ENCODE results near the gene TMEM62. TPM values are rescaled to one million over a fixed set of nuclear protein-coding genes. Genes with fewer than 3 reads are reported as not detected.

Gene TMEM62
- total RNA-seq, 1 experiment from 2014 or later = 7.2 TPM

DNA sequence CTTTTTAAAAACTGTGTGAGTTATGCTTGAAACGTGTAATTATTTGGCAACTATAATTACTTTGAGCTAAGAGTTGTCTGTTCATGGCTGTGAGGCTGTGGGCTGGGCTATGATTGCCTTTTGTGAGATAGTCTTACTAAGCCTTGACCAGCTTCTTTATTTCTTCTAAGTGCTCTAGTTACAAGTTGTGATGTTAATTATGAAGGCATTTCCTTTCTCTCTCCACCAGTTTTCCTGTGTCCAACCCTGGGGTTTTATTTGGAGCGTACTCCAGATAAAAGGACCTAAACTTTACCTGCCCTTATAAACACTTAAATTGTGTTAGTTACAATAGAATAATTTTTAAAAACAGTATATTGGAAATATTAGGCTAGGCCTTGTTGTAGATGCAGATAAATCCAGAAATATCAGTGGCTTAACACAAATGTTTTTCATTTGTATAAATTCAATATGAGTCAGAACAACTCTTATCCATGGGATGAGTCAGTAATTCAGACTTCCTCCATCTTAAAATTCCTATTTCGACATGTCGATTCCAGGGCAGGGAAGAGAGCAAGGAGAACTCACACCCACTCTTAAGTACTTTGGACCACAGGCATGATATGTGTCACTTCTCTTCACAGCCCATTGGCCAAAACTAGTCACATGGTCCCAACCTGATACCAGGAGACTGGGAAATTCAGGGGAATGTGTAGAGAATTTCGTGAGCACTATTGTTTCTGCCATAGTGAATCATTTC lies 17.0 kb downstream of the TMEM62 start:
- H3K27ac Mint-ChIP-seq = peak overlapping the region in 1 of 3 experiments; percentile 12; a peak in 1 of 7 replicates
- H3K14ac ChIP-seq (ENCODE audit: insufficient read depth, low read length) = no peak overlapping the region
- no peaks in the 10 kb centered on the region for H3K9me3 Mint-ChIP-seq
- no peak overlapping the region for H2BK20ac ChIP-seq (ENCODE audit: low read depth, low read length, poor library complexity, severe bottlenecking)
- no peaks in the 10 kb centered on the region for H3K23me2 ChIP-seq (ENCODE audit: insufficient read length, low read depth, low read length, poor library complexity, severe bottlenecking)
- H3T11ph ChIP-seq (ENCODE audit: low read length) = no peak overlapping the region
- peaks cover 0 to 2% of the 10 kb centered on the region in 2 experiments; a peak in 1 of 4 replicates for H3K4me1 Mint-ChIP-seq
- DNase-seq = no peak
- no peaks in the 10 kb centered on the region for H4K20me1 ChIP-seq (ENCODE audit: control insufficient read depth, insufficient read depth, insufficient read length)
- no peak overlapping the region for H2BK5ac ChIP-seq (ENCODE audit: insufficient read length, low read length)
- no peak overlapping the region for H3K27ac ChIP-seq (ENCODE audit: insufficient read length, low read depth, low read length)
- H2BK120ac ChIP-seq (ENCODE audit: low read depth, low read length, poor library complexity, severe bottlenecking) = no peak overlapping the region
- H3K79me1 ChIP-seq (ENCODE audit: insufficient read depth, low read depth, low read length, poor library complexity, severe bottlenecking) = no peaks in the 10 kb centered on the region
- H3K79me2 ChIP-seq (ENCODE audit: insufficient read depth, low read length) = no peaks in the 10 kb centered on the region
- H4K8ac ChIP-seq (replicated peaks; ENCODE audit: insufficient read length, low read depth, low read length) = no peak overlapping the region
- no peak overlapping the region for H3K9ac ChIP-seq (ENCODE audit: extremely low read depth, insufficient read length, low read length)
- no peak overlapping the region for H4K91ac ChIP-seq (ENCODE audit: insufficient read length, low read depth, low read length)
- H3K4me2 ChIP-seq (ENCODE audit: insufficient read depth, insufficient read length, low read length) = no peak overlapping the region
- peaks cover 0 to 9% (median 0%) of the 10 kb centered on the region in 3 experiments; a peak in 2 of 7 replicates for H3K36me3 Mint-ChIP-seq (ENCODE audit: insufficient read depth in 1 of 3, low read depth in 3 of 3)
- H3K9me3 ChIP-seq (ENCODE audit: control insufficient read depth, low read depth, low read length) = no peaks in the 10 kb centered on the region
- no peak overlapping the region for H3K56ac ChIP-seq (ENCODE audit: insufficient read length, low read depth, low read length)
- no peak overlapping the region for H2AK5ac ChIP-seq (ENCODE audit: insufficient read length, low read length)
- WGBS (ENCODE audit: extremely low coverage, insufficient read length, low lambda C conversion rate) = no CpG with 5 or more reads among the region's 5 CpGs
- H2BK15ac ChIP-seq (ENCODE audit: low read depth, low read length) = no peak overlapping the region
- no peak overlapping the region for H3K4me3 Mint-ChIP-seq
- TF ChIP-seq CTCF (conservative IDR thresholded peaks at IDR 0.05) = no peak
- no peak overlapping the region for H3K23ac ChIP-seq (ENCODE audit: insufficient read length, low read depth, low read length)
- no peaks in the 10 kb centered on the region for H3K27me3 Mint-ChIP-seq (ENCODE audit: low read depth)
- H3K4ac ChIP-seq (ENCODE audit: low read depth, low read length) = no peak overlapping the region
- H2BK12ac ChIP-seq (ENCODE audit: insufficient read length, low read depth, low read length) = no peak overlapping the region
- no peaks in the 10 kb centered on the region for H3K4me1 ChIP-seq (ENCODE audit: insufficient read depth, low read length)
- H4K5ac ChIP-seq (ENCODE audit: insufficient read length, low read depth, low read length) = no peak overlapping the region
- no peak overlapping the region for H2AFZ ChIP-seq (ENCODE audit: low read length)
- H3K27me3 ChIP-seq (ENCODE audit: insufficient read depth, low read length) = no peaks in the 10 kb centered on the region
- H3K18ac ChIP-seq (ENCODE audit: insufficient read length, low read depth, low read length) = no peak overlapping the region

Measured in H9 (cell line).